Osteoblast (primary cell): Measurements from ENCODE around the gene MADD. TPM values are rescaled to one million over a fixed set of nuclear protein-coding genes. Genes with fewer than 3 reads are reported as not detected.
A peak's percentile ranks its signal among the peaks of the same experiment; 100 is the strongest.

Experiments
- DNase-seq: peaks from one replicate; pipeline ENCODE4 v3.0.0; 2011; ENCODE audit warnings: low spot score, mixed read lengths; ENCODE audit not compliant: insufficient read length; ENCODE audit errors: missing footprints
- H2AFZ ChIP-seq: 2 replicates; pipeline ENCODE4 v1.6.0; 2011; ENCODE audit warnings: mild to moderate bottlenecking, low read length
- H3K27ac ChIP-seq: 2 replicates; pipeline ENCODE4 v1.5.1; 2011; ENCODE audit warnings: mild to moderate bottlenecking, low read depth, low read length, moderate library complexity
- H3K27me3 ChIP-seq: 2 replicates; pipeline ENCODE4 v1.6.0; 2012; ENCODE audit warnings: mild to moderate bottlenecking, control low read depth, inconsistent platforms, low read length, moderate library complexity; ENCODE audit not compliant: insufficient read depth
- H3K36me3 ChIP-seq: 2 replicates; pipeline ENCODE4 v1.5.1; 2011; ENCODE audit warnings: mild to moderate bottlenecking, low read length, control low read depth, moderate library complexity; ENCODE audit not compliant: insufficient read depth
- H3K4me1 ChIP-seq: 2 replicates; pipeline ENCODE4 v1.5.1; 2011; ENCODE audit warnings: mild to moderate bottlenecking, low read length, control low read depth, moderate library complexity; ENCODE audit not compliant: insufficient read depth
- H3K4me2 ChIP-seq: 2 replicates; pipeline ENCODE4 v1.6.0; 2011; ENCODE audit warnings: mild to moderate bottlenecking, low read length; ENCODE audit not compliant: insufficient read depth
- H3K4me3 ChIP-seq: fragments of 200-600 bp; sonication (generic); 3 replicates; pipeline ENCODE4 v1.5.1; 2012; ENCODE audit warnings: mild to moderate bottlenecking, low read length, inconsistent platforms; ENCODE audit not compliant: insufficient read depth
- H3K79me2 ChIP-seq: 2 replicates; pipeline ENCODE4 v1.6.0; 2012; ENCODE audit warnings: mild to moderate bottlenecking, low read length, control low read depth, inconsistent platforms; ENCODE audit not compliant: insufficient read depth
- H3K9me3 ChIP-seq: 2 replicates; pipeline ENCODE4 v1.5.1; 2011; ENCODE audit warnings: low read depth, low read length, control low read depth
- H4K20me1 ChIP-seq: 2 replicates; pipeline ENCODE4 v1.6.0; 2012; ENCODE audit warnings: mild to moderate bottlenecking, low read length, control low read depth; ENCODE audit not compliant: insufficient read depth
- CTCF ChIP-seq: IDR thresholded peaks from 2 replicates; pipeline ENCODE4 v1.5.1; 2011; ENCODE audit warnings: mild to moderate bottlenecking, low read depth, low read length, moderate library complexity; ENCODE audit errors: extremely low read depth
- total RNA-seq: library from RNA; depleted of rRNA; stranded (reverse); fragments of >200 nt; gene quantifications from 2 replicates; pipeline ENCODE4 v1.2.3, GENCODE V29; 2012

Gene MADD
- total RNA-seq, 1 donor = 21.7 TPM

GRCh38 chr11:47349521-47350095, 79.7 kb downstream of the MADD start:
- Histone ChIP-seq H3K4me2 (no peak overlapping the region), H3K27me3 (peaks cover 5% of the 10 kb centered on the region), H3K36me3 (no peaks in the 10 kb centered on the region), H2AFZ (no peak overlapping the region), H4K20me1 (no peaks in the 10 kb centered on the region), H3K27ac (no peak overlapping the region), H3K4me1 (no peaks in the 10 kb centered on the region), H3K9me3 (no peaks in the 10 kb centered on the region), H3K79me2 (no peaks in the 10 kb centered on the region), H3K4me3 (no peak overlapping the region)
- TF ChIP-seq CTCF = no peak
- DNase-seq = peak; percentile 82

- Histone ChIP-seq H3K4me3 (no peak overlapping the region), H4K20me1 (no peaks in the 10 kb centered on the region), H3K4me2 (no peak overlapping the region), H2AFZ (no peak overlapping the region), H3K27me3 (peaks cover 2% of the 10 kb centered on the region), H3K4me1 (no peaks in the 10 kb centered on the region), H3K36me3 (no peaks in the 10 kb centered on the region), H3K9me3 (no peaks in the 10 kb centered on the region), H3K27ac (no peak overlapping the region), H3K79me2 (no peaks in the 10 kb centered on the region)
- peak; percentile 59 for DNase-seq
- TF ChIP-seq CTCF = no peak
Measured at GRCh38 chr11:47350315-47350714, 80.4 kb downstream of the MADD start.

GRCh38 chr11:47351156-47352126, 81.5 kb downstream of the MADD start:
- H3K27ac ChIP-seq = no peak overlapping the region
- no peaks in the 10 kb centered on the region for H3K27me3 ChIP-seq
- no peak overlapping the region for H2AFZ ChIP-seq
- H3K36me3 ChIP-seq = no peaks in the 10 kb centered on the region
- H3K9me3 ChIP-seq = no peaks in the 10 kb centered on the region
- no peak overlapping the region for H3K4me2 ChIP-seq
- H4K20me1 ChIP-seq = no peaks in the 10 kb centered on the region
- TF ChIP-seq CTCF = no peak
- peak; percentile 77 for DNase-seq
- no peaks in the 10 kb centered on the region for H3K79me2 ChIP-seq
- no peaks in the 10 kb centered on the region for H3K4me1 ChIP-seq
- H3K4me3 ChIP-seq = no peak overlapping the region

- no peak for TF ChIP-seq CTCF
- no peaks in the 10 kb centered on the region for H3K9me3 ChIP-seq
- no peaks in the 10 kb centered on the region for H3K79me2 ChIP-seq
- peak; percentile 81 for DNase-seq
- no peaks in the 10 kb centered on the region for H3K27me3 ChIP-seq
- H4K20me1 ChIP-seq = no peaks in the 10 kb centered on the region
- no peaks in the 10 kb centered on the region for H3K4me1 ChIP-seq
- H3K36me3 ChIP-seq = no peaks in the 10 kb centered on the region
- no peak within 1 kb of the TSS for H2AFZ ChIP-seq
- no peak within 1 kb of the TSS for H3K27ac ChIP-seq
- no peak within 1 kb of the TSS for H3K4me3 ChIP-seq
- H3K4me2 ChIP-seq = no peak within 1 kb of the TSS
Measured at GRCh38 chr11:47352556-47352955, 82.6 kb downstream of the MADD start, which contains the start of gene MYBPC3. MYBPC3 (minus strand) TSS chr11:47352702; CDS start chr11:47352647, 55 bp downstream.
